HCT116 (cell line): ENCODE data around the gene GSTK1. TPM values are rescaled to one million over a fixed set of nuclear protein-coding genes. Genes with fewer than 3 reads are reported as not detected.
"Not testable (repeated sequence)": the region's sequence is repeated elsewhere in the genome, so short reads cannot be mapped to it uniquely, and the experiment has no call there.

Source experiments
- ATAC-seq: fragments of 200-7000 bp; cut with Tn5 transposase; 2 replicates; pipeline ENCODE4 v1.9.1; 2020; ENCODE audit warnings: mild to moderate bottlenecking, moderate library complexity
- BruUV-seq: library from RNA; stranded (reverse); fragments of 400-500 nt; replicated peaks from 2 replicates; lab custom pipeline; 2021; lab: Mats Ljungman, UMichigan
- CTCF ChIA-PET: fragments of 300-600 bp; sonication (Branson Sonifier 250); formaldehyde crosslinking; loops from one replicate; lab custom pipeline; 2021; ENCODE audit warnings: antibody characterized with exemption; lab: Charles Lee
- POLR2A ChIA-PET: fragments of 300-600, 350-600 bp; sonication (Branson Sonifier 250); formaldehyde crosslinking; loops from one replicate; lab custom pipeline; 2021; ENCODE audit warnings: antibody characterized with exemption; lab: Charles Lee
- RAD21 ChIA-PET, 2 experiments: fragments of 300-600 bp; sonication (Branson Sonifier 250); formaldehyde crosslinking; loops; one replicate each; lab custom pipeline; 2023; ENCODE audit warnings: low total read pairs in 2 of 2; ENCODE audit not compliant: uncharacterized antibody in 2 of 2, unreplicated experiment in 2 of 2, low non-redundant PET in 1 of 2; lab: Charles Lee
- DNase-seq: peaks from one replicate; pipeline ENCODE4 v3.0.0-alpha.2; 2010; ENCODE audit warnings: low read depth, low spot score
- H2AFZ ChIP-seq: fragments of 200-600 bp; shearing (Covaris generic), sonication (generic); 2 replicates; pipeline ENCODE4 v1.6.1; 2017; ENCODE audit warnings: low read depth, mixed run types, mixed read lengths, antibody characterized with exemption, low read length; ENCODE audit not compliant: poor library complexity, severe bottlenecking
- H3K27ac ChIP-seq: 2 replicates; pipeline ENCODE4 v1.5.1; 2012; ENCODE audit warnings: low read depth, low read length
- H3K27me3 ChIP-seq: fragments of 200-600 bp; sonication (generic); 2 replicates; pipeline ENCODE4 v1.6.1; 2016; ENCODE audit warnings: mixed run types, low read length, mixed read lengths; ENCODE audit not compliant: insufficient read depth
- H3K36me3 ChIP-seq, 2 experiments: fragments of 200-500 bp in 1 of 2; fragments of 200-600 bp in 1 of 2; sonication (Bioruptor generic) in 1 of 2; sonication (generic) in 1 of 2; 2 replicates each; pipeline versions ENCODE4 v1.5.1 to v1.6.1; 2014 to 2016; ENCODE audit warnings: low read length in 2 of 2, inconsistent platforms in 1 of 2, mixed read lengths in 1 of 2, mixed run types in 1 of 2; ENCODE audit not compliant: insufficient read depth in 2 of 2, control insufficient read depth in 1 of 2
- H3K4me1 ChIP-seq, 2 experiments: fragments of 200-600 bp in 1 of 2; sonication (generic) in 1 of 2; 2 replicates each; pipeline versions ENCODE4 v1.5.1 to v1.6.1; 2012 to 2017; ENCODE audit warnings: low read length in 2 of 2, inconsistent platforms in 1 of 2, mild to moderate bottlenecking in 1 of 2, mixed read lengths in 1 of 2, mixed run types in 1 of 2, moderate library complexity in 1 of 2; ENCODE audit not compliant: insufficient read depth in 2 of 2, control insufficient read depth in 1 of 2
- H3K4me2 ChIP-seq: fragments of 200-600 bp; sonication (generic); 2 replicates; pipeline ENCODE4 v1.6.1; 2017; ENCODE audit warnings: mixed run types, low read length, mixed read lengths
- H3K4me3 ChIP-seq, 2 experiments: fragments of 200-600 bp in 1 of 2; sonication (generic) in 1 of 2; replicated peaks in 1 of 2; 2 replicates each; pipeline ENCODE4 v1.5.1; 2011 to 2016; ENCODE audit warnings: low read length in 2 of 2, control low read depth in 1 of 2, low read depth in 1 of 2, mild to moderate bottlenecking in 1 of 2, mixed read lengths in 1 of 2, mixed run types in 1 of 2
- H3K79me2 ChIP-seq: fragments of 200-600 bp; sonication (generic); 2 replicates; pipeline ENCODE4 v1.6.1; 2017; ENCODE audit warnings: mild to moderate bottlenecking, mixed run types, low read length, moderate library complexity, mixed read lengths; ENCODE audit not compliant: insufficient read depth
- H3K9ac ChIP-seq: fragments of 200-600 bp; sonication (generic); 2 replicates; pipeline ENCODE4 v1.6.1; 2016; ENCODE audit warnings: low read length, mixed read lengths
- H3K9me2 ChIP-seq: fragments of 200-600 bp; sonication (generic), shearing (Covaris generic); 2 replicates; pipeline ENCODE4 v1.6.1; 2017; ENCODE audit warnings: mixed run types, mild to moderate bottlenecking, moderate library complexity; ENCODE audit not compliant: insufficient read depth
- H3K9me3 ChIP-seq, 2 experiments: fragments of 200-500 bp in 1 of 2; fragments of 200-600 bp in 1 of 2; sonication (Bioruptor generic) in 1 of 2; sonication (generic) in 1 of 2; 2 replicates each; pipeline ENCODE4 v1.6.1; 2014 to 2017; ENCODE audit warnings: low read length in 2 of 2, mixed read lengths in 2 of 2, inconsistent platforms in 1 of 2, low read depth in 1 of 2, mild to moderate bottlenecking in 1 of 2, mixed run types in 1 of 2, moderate library complexity in 1 of 2; ENCODE audit not compliant: control insufficient read depth in 1 of 2, insufficient read depth in 1 of 2
- H4K20me1 ChIP-seq: fragments of 200-600 bp; sonication (generic), shearing (Covaris generic); 2 replicates; pipeline ENCODE4 v1.6.1; 2017; ENCODE audit warnings: mixed run types, mild to moderate bottlenecking, moderate library complexity; ENCODE audit not compliant: insufficient read depth
- EGR1 ChIP-seq: IDR thresholded peaks from 2 replicates; pipeline ENCODE4 v1.6.1; 2012; ENCODE audit warnings: low read depth
- EZH2 ChIP-seq: fragments of 200-600 bp; sonication (generic); IDR thresholded peaks from 2 replicates; pipeline ENCODE4 v1.6.1; 2017; ENCODE audit warnings: antibody characterized with exemption, mixed run types
- EZH2phosphoT487 ChIP-seq: fragments of 200-600 bp; IDR thresholded peaks from 2 replicates; pipeline ENCODE4 v1.6.1; 2018; ENCODE audit warnings: antibody characterized with exemption, borderline replicate concordance
- FOSL1 ChIP-seq: IDR thresholded peaks from 2 replicates; pipeline ENCODE4 v1.6.1; 2012; ENCODE audit warnings: low read depth
- POLR2A ChIP-seq: IDR thresholded peaks from 2 replicates; pipeline ENCODE4 v1.7.0; 2011; ENCODE audit warnings: borderline replicate concordance; ENCODE audit not compliant: insufficient read depth, insufficient read length; ENCODE audit errors: extremely low read depth
- SIN3A ChIP-seq: IDR thresholded peaks from 2 replicates; pipeline ENCODE4 v1.6.1; 2012; ENCODE audit warnings: low read depth
- SP1 ChIP-seq: IDR thresholded peaks from 2 replicates; pipeline ENCODE4 v1.6.1; 2012; ENCODE audit warnings: low read depth
- YY1 ChIP-seq: IDR thresholded peaks from 2 replicates; pipeline ENCODE4 v1.6.1; 2011; ENCODE audit warnings: low read length, low read depth, moderate library complexity, mild to moderate bottlenecking; ENCODE audit not compliant: insufficient replicate concordance; ENCODE audit errors: extremely low read depth
- ZFX ChIP-seq: fragments of 450-650 bp; IDR thresholded peaks from 2 replicates; pipeline ENCODE4 v1.6.1; 2017
- intact Hi-C: fragments of 100-400 bp; cut with micrococcal nuclease; formaldehyde crosslinking; loops from 2 replicates; pipeline ENCODE4 v1.10.0; 2022
- total RNA-seq: library from RNA; stranded (reverse); gene quantifications from one replicate; pipeline ENCODE4 v1.2.1, GENCODE V29; 2021; ENCODE audit not compliant: unreplicated experiment

The GSTK1 gene
- total RNA-seq, 1 experiment from 2014 or later = 83.6 TPM

DNA sequence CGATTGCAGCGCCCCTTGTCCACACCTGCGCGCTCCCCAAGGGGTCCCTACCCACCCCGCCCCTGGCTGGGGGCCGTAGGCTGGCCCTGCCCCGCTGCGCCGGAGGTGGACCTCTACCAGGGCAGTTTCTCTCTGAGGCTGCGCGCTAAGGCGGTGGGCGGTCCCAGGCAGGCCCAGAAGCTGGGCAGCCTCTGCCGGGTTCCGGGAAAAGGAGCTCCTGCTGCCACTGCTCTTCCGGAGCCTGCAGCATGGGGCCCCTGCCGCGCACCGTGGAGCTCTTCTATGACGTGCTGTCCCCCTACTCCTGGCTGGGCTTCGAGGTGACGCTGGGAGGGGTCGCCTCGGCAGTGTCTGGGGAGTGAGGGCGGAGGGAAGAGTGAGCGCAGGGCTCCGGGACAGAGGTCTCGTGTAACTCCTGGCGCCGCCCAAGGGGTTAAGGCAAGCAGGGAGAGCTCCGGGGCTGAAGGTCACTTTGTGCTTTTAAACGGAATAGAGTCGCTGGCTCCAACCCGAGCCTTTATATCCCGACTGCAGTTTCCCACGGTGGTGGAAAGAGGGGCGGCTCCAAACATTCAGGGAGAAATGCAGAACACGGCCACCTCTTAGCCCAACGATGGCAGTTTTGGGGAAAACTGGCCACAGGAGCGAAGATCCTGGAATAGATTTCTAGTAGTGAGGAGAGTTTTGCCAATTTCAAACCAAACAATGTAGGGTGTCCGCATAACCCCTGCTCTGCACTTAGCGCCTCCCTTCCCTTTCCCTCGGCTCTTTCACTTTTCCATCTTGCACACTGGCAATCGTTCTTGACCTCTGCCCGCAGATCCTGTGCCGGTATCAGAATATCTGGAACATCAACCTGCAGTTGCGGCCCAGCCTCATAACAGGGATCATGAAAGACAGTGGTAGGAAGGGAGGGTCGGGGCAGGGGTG lies at the start of gene GSTK1 (continued):
- peak; percentile 97 for TF ChIP-seq POLR2A
- peak; percentile 58 for TF ChIP-seq YY1
- TF ChIP-seq EZH2 = no peak
- no peak for TF ChIP-seq FOSL1
- TF ChIP-seq EZH2phosphoT487 = no peak
- TF ChIP-seq ZFX = peak; percentile 38; the same call in 1 of the 2 replicates
- no peak for TF ChIP-seq EGR1
- TF ChIP-seq SP1 = no peak
- peak; percentile 90 for TF ChIP-seq SIN3A

DNA sequence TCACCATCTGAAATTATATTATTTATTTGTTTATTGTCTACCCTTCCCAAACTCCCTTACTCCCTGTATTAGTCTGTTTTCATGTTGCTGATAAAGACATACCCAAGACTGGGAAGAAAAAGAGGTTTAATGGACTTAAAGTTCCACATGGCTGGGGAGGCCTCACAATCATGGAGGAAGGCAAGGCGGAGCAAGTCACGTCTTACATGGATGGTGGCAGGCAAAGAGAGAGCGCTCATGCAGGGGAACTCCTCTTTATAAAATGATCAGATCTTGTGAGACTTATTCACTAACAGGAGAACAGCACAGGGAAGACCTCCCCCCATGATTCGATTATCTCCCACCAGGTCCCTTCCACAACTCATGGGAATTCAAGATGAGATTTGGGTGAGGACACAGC lies 49.8 kb upstream of the GSTK1 start:
- RAD21 ChIA-PET, H3K4me3 ChIP-seq, ATAC-seq: not testable (repeated sequence)

More for the DNA sequence above, 49.8 kb upstream of the GSTK1 start:
- intact Hi-C loops = loop anchor here (10.0 kb wide), 1 partner anchor 359 kb away; the partner anchor contains the start of gene EPHB6
- H3K9me3 ChIP-seq, H3K9me2 ChIP-seq, H3K36me3 ChIP-seq, H3K79me2 ChIP-seq, DNase-seq, H3K4me2 ChIP-seq, H4K20me1 ChIP-seq, H2AFZ ChIP-seq, H3K9ac ChIP-seq, H3K4me1 ChIP-seq, H3K27ac ChIP-seq, BruUV-seq, H3K27me3 ChIP-seq, POLR2A ChIA-PET: not testable (repeated sequence)
- CTCF ChIA-PET = interaction anchor here (2.0 to 4.3 kb wide), 2 partner anchors 11 to 205 kb away, joined by 15 to 331 read pairs; no protein-coding TSS in a partner anchor
